Measurements from ENCODE around the gene CHI3L2. TPM values are rescaled to one million over a fixed set of nuclear protein-coding genes. Genes with fewer than 3 reads are reported as not detected.

CHI3L2 gene
- total and polyA plus RNA-seq, 9 of the 15 experiments (the other 6 are each of a cell fraction or from before 2014, with no cell fraction given): 0.07 to 0.27 (median 0.15) TPM; not detected in 6

GRCh38 chr1:111209622-111210021 is 17.9 kb upstream of the CHI3L2 start:
- no peak overlapping the region for H2AFZ ChIP-seq (ENCODE audit: low read depth, low read length)
- FAIRE-seq (no peak), DNase-seq (ENCODE audit: extremely low read depth in 1 of 4, low spot score in 3 of 4) (no peak), ATAC-seq (no peak)
- H4K20me1 ChIP-seq (replicated peaks; ENCODE audit: control insufficient read depth, insufficient read depth, low read length): no peaks in the 10 kb centered on the region
- no peaks in the 10 kb centered on the region for H3K9me3 ChIP-seq (replicated peaks; ENCODE audit: control insufficient read depth, insufficient read depth, low read depth, low read length)
- intact Hi-C loops (cut with micrococcal nuclease): loop anchor here (10.0 kb wide), 1 partner anchor 455 kb away; no protein-coding TSS in a partner anchor
- no peaks in the 10 kb centered on the region for H3K9me1 ChIP-seq (ENCODE audit: control insufficient read depth, insufficient read depth, low read length)
- H3K36me3 ChIP-seq (ENCODE audit: control insufficient read depth, insufficient read depth, low read length): no peaks in the 10 kb centered on the region
- POLR2A ChIA-PET: no interaction called here
- no peak overlapping the region for H3K27ac ChIP-seq (ENCODE audit: extremely low read depth, low read depth, low read length)
- peaks cover 0 to 10% of the 10 kb centered on the region in 2 experiments; a peak in 2 of 5 replicates for H3K27me3 ChIP-seq (ENCODE audit: control insufficient read depth in 2 of 2, insufficient read depth in 2 of 2, low read length in 2 of 2)
- H3K9ac ChIP-seq (ENCODE audit: insufficient read depth in 1 of 2, low read depth in 2 of 2, low read length in 2 of 2): no peak overlapping the region
- WGBS (ENCODE audit: insufficient coverage, low coverage, missing lambda C conversion rate): 6% methylated on average over 4 of the region's 4 CpGs
- BruUV-seq (replicated peaks): no TSS peak
- no peak overlapping the region for H3K4me3 ChIP-seq
- no peak for TF ChIP-seq ZNF224 (CRISPR knock-in tag; IDR thresholded peaks at IDR 0.05)
- peaks cover 0 to 5% of the 10 kb centered on the region in 2 experiments; a peak in 1 of 5 replicates for H3K4me1 ChIP-seq (replicated peaks in 1 of 2; ENCODE audit: control insufficient read depth in 2 of 2, insufficient read depth in 2 of 2, low read length in 2 of 2)
- no peaks in the 10 kb centered on the region for H3K79me2 ChIP-seq (ENCODE audit: control insufficient read depth, insufficient read depth, low read length)
- CTCF ChIA-PET (ENCODE audit: low intra/inter-chr PET ratio): interaction anchor here (0.5 kb wide), 1 partner anchor 447 kb away, joined by 4 read pairs; no protein-coding TSS in a partner anchor
- in situ Hi-C loops (cut with MboI): no loop called here
- H3K4me2 ChIP-seq (ENCODE audit: insufficient read depth, low read length): no peak overlapping the region

- POLR2A ChIA-PET: no interaction called here
- H3K27ac ChIP-seq (ENCODE audit: extremely low read depth, low read depth, low read length): no peak overlapping the region
- H3K4me2 ChIP-seq (ENCODE audit: insufficient read depth, low read length): no peak overlapping the region
- BruUV-seq (replicated peaks): no TSS peak
- no peaks in the 10 kb centered on the region for H3K36me3 ChIP-seq (ENCODE audit: control insufficient read depth, insufficient read depth, low read length)
- no peaks in the 10 kb centered on the region for H3K9me3 ChIP-seq (replicated peaks; ENCODE audit: control insufficient read depth, insufficient read depth, low read depth, low read length)
- in situ Hi-C loops (cut with MboI): no loop called here
- TF ChIP-seq, protein P1, sequence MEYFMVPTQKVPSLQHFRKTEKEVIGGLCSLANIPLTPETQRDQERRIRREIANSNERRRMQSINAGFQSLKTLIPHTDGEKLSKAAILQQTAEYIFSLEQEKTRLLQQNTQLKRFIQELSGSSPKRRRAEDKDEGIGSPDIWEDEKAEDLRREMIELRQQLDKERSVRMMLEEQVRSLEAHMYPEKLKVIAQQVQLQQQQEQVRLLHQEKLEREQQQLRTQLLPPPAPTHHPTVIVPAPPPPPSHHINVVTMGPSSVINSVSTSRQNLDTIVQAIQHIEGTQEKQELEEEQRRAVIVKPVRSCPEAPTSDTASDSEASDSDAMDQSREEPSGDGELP (CRISPR knock-in tag; IDR thresholded peaks at IDR 0.05; ENCODE audit: borderline replicate concordance): no peak
- TF ChIP-seq HDAC2 (IDR thresholded peaks at IDR 0.05) (no peak), E2F5 (CRISPR knock-in tag; IDR thresholded peaks at IDR 0.05) (no peak)
- no peaks in the 10 kb centered on the region for H3K79me2 ChIP-seq (ENCODE audit: control insufficient read depth, insufficient read depth, low read length)
- no peak overlapping the region for H3K4me3 ChIP-seq
- 24% methylated on average over 1 of the region's 1 CpG for WGBS (ENCODE audit: insufficient coverage, low coverage, missing lambda C conversion rate)
- no peak for FAIRE-seq
- no peak for DNase-seq (ENCODE audit: extremely low read depth in 1 of 4, low spot score in 3 of 4)
- CTCF ChIA-PET (ENCODE audit: low intra/inter-chr PET ratio): no interaction called here
- no peaks in the 10 kb centered on the region for H3K9me1 ChIP-seq (ENCODE audit: control insufficient read depth, insufficient read depth, low read length)
- peaks cover 0 to 5% of the 10 kb centered on the region in 2 experiments; a peak in 1 of 5 replicates for H3K27me3 ChIP-seq (ENCODE audit: control insufficient read depth in 2 of 2, insufficient read depth in 2 of 2, low read length in 2 of 2)
- no peak overlapping the region for H2AFZ ChIP-seq (ENCODE audit: low read depth, low read length)
- peaks cover 0 to 10% of the 10 kb centered on the region in 2 experiments; a peak in 2 of 5 replicates for H3K4me1 ChIP-seq (replicated peaks in 1 of 2; ENCODE audit: control insufficient read depth in 2 of 2, insufficient read depth in 2 of 2, low read length in 2 of 2)
- no peak for ATAC-seq
- intact Hi-C loops (cut with micrococcal nuclease): loop anchor here (10.0 kb wide), 1 partner anchor 453 kb away; no protein-coding TSS in a partner anchor
- H3K9ac ChIP-seq (ENCODE audit: insufficient read depth in 1 of 2, low read depth in 2 of 2, low read length in 2 of 2): no peak overlapping the region
- H4K20me1 ChIP-seq (replicated peaks; ENCODE audit: control insufficient read depth, insufficient read depth, low read length): no peaks in the 10 kb centered on the region
Measured at GRCh38 chr1:111211921-111212320, 15.6 kb upstream of the CHI3L2 start.
